ENCODE measurements around the gene TRMT10B.

GRCh38 chr9:37769995-37770394 is 16.4 kb downstream of the TRMT10B start:
- TF ChIP-seq CTCF (IDR thresholded peaks at IDR 0.05; ENCODE audit: low read depth, low read length, poor library complexity, severe bottlenecking) (no peak), EZH2phosphoT487 (IDR thresholded peaks at IDR 0.05; ENCODE audit: borderline replicate concordance, low read length) (no peak)
